ENCODE measurements around the gene NDUFV2.

Gene NDUFV2

GRCh38 chr18:9124824-9125223, 22.3 kb downstream of the NDUFV2 start:
- DNase-seq, result no peak

- no peak for DNase-seq
These were observed 23.8 kb downstream of the NDUFV2 start for GRCh38 chr18:9126337-9126736.

GRCh38 chr18:9130195-9130594, 27.7 kb downstream of the NDUFV2 start:
- DNase-seq, result no peak

- DNase-seq, result no peak
These were observed 28.3 kb downstream of the NDUFV2 start for GRCh38 chr18:9130806-9131205.

GRCh38 chr18:9132628-9133027, 30.1 kb downstream of the NDUFV2 start:
- DNase-seq, result no peak

- DNase-seq, result no peak
These were observed 30.7 kb downstream of the NDUFV2 start for GRCh38 chr18:9133225-9133624.

GRCh38 chr18:9135081-9135911, 32.8 kb downstream of the NDUFV2 start:
- DNase-seq, result no peak

GRCh38 chr18:9135912-9136314, 33.4 kb downstream of the NDUFV2 start:
- DNase-seq, result peak; percentile 42

GRCh38 chr18:9136315-9137155, 34.0 kb downstream of the NDUFV2 start, which contains the start of gene ANKRD12:
ANKRD12 (plus strand) TSS chr18:9136781; CDS start chr18:9182433, 45,652 bp downstream.
- DNase-seq, result peak; percentile 98

GRCh38 chr18:9137168-9138066, 34.9 kb downstream of the NDUFV2 start:
- peak; percentile 71 for DNase-seq

- no peak for DNase-seq
These were observed 37.0 kb downstream of the NDUFV2 start for GRCh38 chr18:9139400-9140039.

GRCh38 chr18:9140381-9140780, 37.9 kb downstream of the NDUFV2 start:
- DNase-seq, result peak; percentile 35

- DNase-seq, result no peak
These were observed 38.5 kb downstream of the NDUFV2 start for GRCh38 chr18:9140984-9141383.

GRCh38 chr18:9146224-9146623, 43.7 kb downstream of the NDUFV2 start:
- DNase-seq, result no peak

GRCh38 chr18:9147440-9148202, 45.1 kb downstream of the NDUFV2 start:
- peak; percentile 73 for DNase-seq

GRCh38 chr18:9148203-9148552, 45.7 kb downstream of the NDUFV2 start:
- no peak for DNase-seq

- no peak for DNase-seq
These were observed 47.6 kb downstream of the NDUFV2 start for GRCh38 chr18:9150121-9150520.

- DNase-seq, result no peak
These were observed 50.8 kb downstream of the NDUFV2 start for GRCh38 chr18:9153256-9153655.

GRCh38 chr18:9156604-9157249, 54.2 kb downstream of the NDUFV2 start:
- no peak for DNase-seq

GRCh38 chr18:9157806-9158205, 55.3 kb downstream of the NDUFV2 start:
- no peak for DNase-seq

- DNase-seq, result no peak
These were observed 57.5 kb downstream of the NDUFV2 start for GRCh38 chr18:9160014-9160413.

Data from activated CD4-positive, alpha-beta T cell treated with anti-CD3 and anti-CD28 coated beads, Interleukin-2, amount 50 U/mL, for 16 hours (primary cell).